HCT116 (cell line): ENCODE results near the gene PHOSPHO2. TPM values are rescaled to one million over a fixed set of nuclear protein-coding genes. Genes with fewer than 3 reads are reported as not detected.

ENCODE experiments used
- ATF3 ChIP-seq: IDR thresholded peaks from 2 replicates; pipeline ENCODE4 v1.6.1; 2012
- EZH2phosphoT487 ChIP-seq: fragments of 200-600 bp; IDR thresholded peaks from 2 replicates; pipeline ENCODE4 v1.6.1; 2018; ENCODE audit warnings: antibody characterized with exemption, borderline replicate concordance
- JUND ChIP-seq: IDR thresholded peaks from 2 replicates; pipeline ENCODE4 v1.6.1; 2012
- RAD21 ChIP-seq: IDR thresholded peaks from 2 replicates; pipeline ENCODE4 v1.6.1; 2012; ENCODE audit warnings: low read depth, mild to moderate bottlenecking
- SP1 ChIP-seq: IDR thresholded peaks from 2 replicates; pipeline ENCODE4 v1.6.1; 2012; ENCODE audit warnings: low read depth
- total RNA-seq: library from RNA; stranded (reverse); gene quantifications from one replicate; pipeline ENCODE4 v1.2.1, GENCODE V29; 2021; ENCODE audit not compliant: unreplicated experiment
- TF ChIP-seq, protein P1 (sequence below): IDR thresholded peaks from 2 replicates; pipeline ENCODE4 v1.6.1; 2012; ENCODE audit warnings: low read depth

PHOSPHO2 gene
- total RNA-seq, 1 experiment from 2014 or later: 2.8 TPM

DNA sequence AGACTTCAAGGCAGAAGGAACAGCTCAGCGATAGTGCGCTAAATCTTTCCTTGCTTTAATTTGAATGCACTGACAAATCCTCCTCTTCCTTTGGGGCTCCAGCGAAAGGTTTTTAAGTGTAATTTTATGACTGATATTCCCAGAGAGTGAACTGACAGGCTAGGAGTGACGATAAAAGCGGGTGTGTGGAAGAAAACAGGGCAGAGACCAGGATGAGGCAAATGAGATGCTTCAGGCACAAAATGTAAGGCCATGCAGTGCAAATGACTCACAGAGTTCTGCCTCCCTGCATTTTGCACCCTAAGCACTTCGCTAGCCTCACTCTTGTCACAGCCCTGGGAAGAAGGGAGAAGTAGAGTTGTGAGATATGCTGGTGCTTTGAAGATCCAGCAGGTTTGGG is 54.0 kb downstream of the PHOSPHO2 start (continued):
- TF ChIP-seq, protein P1, sequence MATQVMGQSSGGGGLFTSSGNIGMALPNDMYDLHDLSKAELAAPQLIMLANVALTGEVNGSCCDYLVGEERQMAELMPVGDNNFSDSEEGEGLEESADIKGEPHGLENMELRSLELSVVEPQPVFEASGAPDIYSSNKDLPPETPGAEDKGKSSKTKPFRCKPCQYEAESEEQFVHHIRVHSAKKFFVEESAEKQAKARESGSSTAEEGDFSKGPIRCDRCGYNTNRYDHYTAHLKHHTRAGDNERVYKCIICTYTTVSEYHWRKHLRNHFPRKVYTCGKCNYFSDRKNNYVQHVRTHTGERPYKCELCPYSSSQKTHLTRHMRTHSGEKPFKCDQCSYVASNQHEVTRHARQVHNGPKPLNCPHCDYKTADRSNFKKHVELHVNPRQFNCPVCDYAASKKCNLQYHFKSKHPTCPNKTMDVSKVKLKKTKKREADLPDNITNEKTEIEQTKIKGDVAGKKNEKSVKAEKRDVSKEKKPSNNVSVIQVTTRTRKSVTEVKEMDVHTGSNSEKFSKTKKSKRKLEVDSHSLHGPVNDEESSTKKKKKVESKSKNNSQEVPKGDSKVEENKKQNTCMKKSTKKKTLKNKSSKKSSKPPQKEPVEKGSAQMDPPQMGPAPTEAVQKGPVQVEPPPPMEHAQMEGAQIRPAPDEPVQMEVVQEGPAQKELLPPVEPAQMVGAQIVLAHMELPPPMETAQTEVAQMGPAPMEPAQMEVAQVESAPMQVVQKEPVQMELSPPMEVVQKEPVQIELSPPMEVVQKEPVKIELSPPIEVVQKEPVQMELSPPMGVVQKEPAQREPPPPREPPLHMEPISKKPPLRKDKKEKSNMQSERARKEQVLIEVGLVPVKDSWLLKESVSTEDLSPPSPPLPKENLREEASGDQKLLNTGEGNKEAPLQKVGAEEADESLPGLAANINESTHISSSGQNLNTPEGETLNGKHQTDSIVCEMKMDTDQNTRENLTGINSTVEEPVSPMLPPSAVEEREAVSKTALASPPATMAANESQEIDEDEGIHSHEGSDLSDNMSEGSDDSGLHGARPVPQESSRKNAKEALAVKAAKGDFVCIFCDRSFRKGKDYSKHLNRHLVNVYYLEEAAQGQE: no peak
- TF ChIP-seq SP1 (no peak), ATF3 (no peak), JUND (no peak), RAD21 (no peak), EZH2phosphoT487 (no peak)

Other genes with a start within 250 kb of the PHOSPHO2 start
- gene BBS5, start 215.0 kb upstream of the PHOSPHO2 start, total RNA-seq: 4.6 TPM
- 0.15 TPM for gene KLHL41, start 184.8 kb upstream of the PHOSPHO2 start, total RNA-seq
- gene FASTKD1, start 120.6 kb upstream of the PHOSPHO2 start, total RNA-seq: 37.6 TPM
- gene PPIG, start 110.1 kb upstream of the PHOSPHO2 start, total RNA-seq: 55.3 TPM
- gene CFAP210, start 64 bp upstream of the PHOSPHO2 start, total RNA-seq: not detected
- 27.8 TPM for gene KLHL23, start 39.4 kb downstream of the PHOSPHO2 start, total RNA-seq
- 117 TPM for gene SSB, start 104.4 kb downstream of the PHOSPHO2 start, total RNA-seq
- 103 TPM for gene METTL5, start 130.4 kb downstream of the PHOSPHO2 start, total RNA-seq
- gene UBR3, start 133.0 kb downstream of the PHOSPHO2 start, total RNA-seq: 29.5 TPM